HepG2 (cell line): ENCODE measurements around the gene U2AF2. TPM values are rescaled to one million over a fixed set of nuclear protein-coding genes. Genes with fewer than 3 reads are reported as not detected.

Source experiments
- ATAC-seq: fragments of 200-7000 bp; cut with Tn5 transposase; 3 replicates; pipeline ENCODE4 v1.9.1; 2020; ENCODE audit warnings: mild to moderate bottlenecking, moderate library complexity
- BruUV-seq: library from RNA; stranded (reverse); fragments of 400-500 nt; replicated peaks from 2 replicates; lab custom pipeline; 2021; lab: Mats Ljungman, UMichigan
- CTCF ChIA-PET: fragments of 300-600 bp; formaldehyde crosslinking; extraction: SDS; loops from one replicate; lab custom pipeline; 2021; ENCODE audit warnings: low total read pairs, inconsistent platforms, low intra/inter-chr PET ratio; lab: Yijun Ruan, JAX
- POLR2A ChIA-PET: fragments of 350-600 bp; sonication (Branson Sonifier 250); formaldehyde crosslinking; loops from one replicate; lab custom pipeline; 2020; ENCODE audit warnings: antibody characterized with exemption, inconsistent platforms; lab: Yijun Ruan, JAX
- DNase-seq: peaks from one replicate; pipeline ENCODE4 v3.0.0-alpha.2; 2015; ENCODE audit warnings: low spot score
- FAIRE-seq: peaks from 3 replicates; lab custom pipeline; 2011; peaks lifted over from hg19 to GRCh38; lab: Jason Lieb, UNC
- H2AFZ ChIP-seq: one replicate; pipeline ENCODE4 v1.6.1; 2011; ENCODE audit warnings: low read length, inconsistent platforms
- H3K27ac ChIP-seq: fragments of 300-600 bp; 3 replicates; pipeline ENCODE4 v1.8.0; 2011; ENCODE audit warnings: mixed run types, mild to moderate bottlenecking, mixed read lengths, low read length, inconsistent platforms; ENCODE audit not compliant: insufficient read depth; ENCODE audit errors: extremely low read length
- H3K27me3 ChIP-seq, 2 experiments: fragments of 200-600 bp in 1 of 2; 2 replicates in 1 of 2; 3 replicates in 1 of 2; pipeline versions ENCODE4 v1.6.0 to v1.8.0; 2011; ENCODE audit warnings: low read length in 2 of 2, mild to moderate bottlenecking in 2 of 2, moderate library complexity in 2 of 2, inconsistent platforms in 1 of 2; ENCODE audit not compliant: insufficient read depth in 2 of 2, control insufficient read depth in 1 of 2
- H3K36me3 ChIP-seq, 2 experiments: fragments of 200-600 bp in 1 of 2; replicated peaks in 1 of 2; 2 replicates in 1 of 2; 3 replicates in 1 of 2; pipeline versions ENCODE4 v1.5.1 to v1.8.0; 2011; ENCODE audit warnings: low read length in 2 of 2, inconsistent platforms in 1 of 2; ENCODE audit not compliant: insufficient read depth in 2 of 2, control insufficient read depth in 1 of 2
- H3K4me1 ChIP-seq: 2 replicates; pipeline ENCODE4 v1.5.1; 2012; ENCODE audit warnings: low read length, inconsistent platforms; ENCODE audit not compliant: insufficient read depth
- H3K4me2 ChIP-seq: 2 replicates; pipeline ENCODE4 v1.6.0; 2011; ENCODE audit warnings: low read depth, low read length, inconsistent platforms
- H3K4me3 ChIP-seq, 3 experiments: fragments of 200-600 bp in 1 of 3; sonication (generic), shearing (Covaris generic) in 1 of 3; replicated peaks in 1 of 3; 2 replicates each; pipeline ENCODE4 v1.5.1; 2011 to 2016; ENCODE audit warnings: low read length in 3 of 3, inconsistent platforms in 2 of 3, low read depth in 2 of 3, mild to moderate bottlenecking in 2 of 3, control low read depth in 1 of 3, mixed read lengths in 1 of 3; ENCODE audit not compliant: insufficient read depth in 1 of 3
- H3K79me2 ChIP-seq: one replicate; pipeline ENCODE4 v1.6.1; 2011; ENCODE audit warnings: low read length, inconsistent platforms; ENCODE audit not compliant: insufficient read depth
- H3K9ac ChIP-seq: 2 replicates; pipeline ENCODE4 v1.6.0; 2011; ENCODE audit warnings: mild to moderate bottlenecking, low read depth, low read length, inconsistent platforms; ENCODE audit not compliant: insufficient read depth
- H3K9me3 ChIP-seq: 2 replicates; pipeline ENCODE4 v1.5.1; 2012; ENCODE audit warnings: mild to moderate bottlenecking, low read length
- H4K20me1 ChIP-seq: 2 replicates; pipeline ENCODE4 v1.6.0; 2011; ENCODE audit warnings: inconsistent platforms, mild to moderate bottlenecking, low read length, moderate library complexity; ENCODE audit not compliant: insufficient read depth
- KDM5A ChIP-seq: fragments of 200-600 bp; sonication (generic); IDR thresholded peaks from 2 replicates; pipeline ENCODE4 v1.7.0; 2018; ENCODE audit warnings: antibody characterized with exemption, mild to moderate bottlenecking, low read length, borderline replicate concordance
- POLR2G ChIP-seq: fragments of 200-400 bp; formaldehyde crosslinking; IDR thresholded peaks from 2 replicates; pipeline ENCODE4 v1.6.1; 2018; ENCODE audit warnings: mild to moderate bottlenecking, low read depth, low read length, moderate library complexity
- SALL2 ChIP-seq: sonication (generic); formaldehyde crosslinking; IDR thresholded peaks from 2 replicates; pipeline ENCODE4 v1.8.1; 2023; ENCODE audit warnings: mild to moderate bottlenecking, missing genetic modification reagents, inconsistent platforms
- SAP130 ChIP-seq: IDR thresholded peaks from 2 replicates; pipeline ENCODE4 v1.6.1; 2016; ENCODE audit warnings: low read depth
- TRIM22 ChIP-seq: fragments of 450-650 bp; IDR thresholded peaks from 2 replicates; pipeline ENCODE4 v1.6.1; 2017
- ZFP37 ChIP-seq: sonication (generic); formaldehyde crosslinking; IDR thresholded peaks from 2 replicates; pipeline ENCODE4 v1.4.0; 2020; ENCODE audit warnings: missing genetic modification reagents, borderline replicate concordance
- ZNF124 ChIP-seq: sonication (generic); formaldehyde crosslinking; IDR thresholded peaks from 2 replicates; pipeline ENCODE4 v1.4.0; 2020; ENCODE audit warnings: missing genetic modification reagents
- ZNF205 ChIP-seq: IDR thresholded peaks from 2 replicates; pipeline ENCODE4 v1.6.1; 2018; ENCODE audit warnings: missing biosample characterization, missing genetic modification reagents
- ZNF264 ChIP-seq: sonication (generic); formaldehyde crosslinking; IDR thresholded peaks from 2 replicates; pipeline ENCODE4 v1.4.0; 2020; ENCODE audit warnings: missing genetic modification reagents
- ZNF407 ChIP-seq: sonication (generic); formaldehyde crosslinking; IDR thresholded peaks from one replicate; pipeline ENCODE4 v1.5.1; 2020; ENCODE audit warnings: mild to moderate bottlenecking, missing genetic modification reagents; ENCODE audit errors: not compliant biosample characterization
- ZNF660 ChIP-seq: sonication (generic); formaldehyde crosslinking; IDR thresholded peaks from 2 replicates; pipeline ENCODE4 v1.5.1; 2020; ENCODE audit warnings: mild to moderate bottlenecking, low read depth, missing genetic modification reagents, borderline replicate concordance
- ZNF703 ChIP-seq: sonication (generic); formaldehyde crosslinking; IDR thresholded peaks from 2 replicates; pipeline ENCODE4 v1.5.1; 2020; ENCODE audit warnings: missing genetic modification reagents, mild to moderate bottlenecking, moderate library complexity, borderline replicate concordance
- WGBS: methylation state at CpG from one replicate; pipeline ENCODE4 v1.1.6; 2017; ENCODE audit warnings: low lambda C conversion rate; 5-methylcytosine and 5-hydroxymethylcytosine counted together
- in situ Hi-C: cut with HindIII; loops from 2 replicates; pipeline ENCODE4 v1.10.0; 2017; ENCODE audit warnings: low pct_unique_long_range_greater_than_20kb; ENCODE audit not compliant: extremely low pct_ligation_motif_present
- intact Hi-C: fragments of 100-400 bp; cut with micrococcal nuclease; formaldehyde crosslinking; loops from one replicate; pipeline ENCODE4 v1.10.0; 2022; ENCODE audit not compliant: unreplicated experiment
- polyA plus RNA-seq, 8 experiments: library from polyadenylated mRNA; depleted of rRNA in 3 of 8; stranded (reverse) in 7 of 8; unstranded in 1 of 8; fragments of >200 nt; fragmentation: Illumina TruSeq in 4 of 8; extraction: Trizol in 4 of 8; gene quantifications; 2 replicates each; pipeline versions ENCODE4 v1.2.1 to v1.2.3, GENCODE V29; 2011 to 2016; ENCODE audit warnings: low read depth in 4 of 8, missing spikeins in 1 of 8, mixed read lengths in 1 of 8; ENCODE audit not compliant: insufficient read depth in 1 of 8
- total RNA-seq, 5 experiments: library from RNA; depleted of rRNA; stranded (reverse); fragments of >200 nt; fragmentation: Illumina TruSeq; extraction: Trizol; gene quantifications; 2 replicates each; pipeline ENCODE4 v1.2.3, GENCODE V29; 2016; ENCODE audit warnings: low read depth in 1 of 5
- TF ChIP-seq, protein P1 (sequence below): sonication (generic); formaldehyde crosslinking; IDR thresholded peaks from 2 replicates; pipeline ENCODE4 v1.4.0; 2020; ENCODE audit warnings: low read depth, mild to moderate bottlenecking, missing genetic modification reagents

U2AF2 gene
- total and polyA plus RNA-seq, 2 of the 13 experiments (the other 11 are each of a cell fraction or from before 2014, with no cell fraction given): 84.3 to 124 TPM

- DNase-seq (no peak), FAIRE-seq (no peak), ATAC-seq (peak; percentile 7)
- Histone ChIP-seq H3K36me3 (peaks cover 0 to 10% of the 10 kb centered on the region in 2 experiments; a peak in 2 of 5 replicates), H2AFZ (no peak overlapping the region), H4K20me1 (no peaks in the 10 kb centered on the region), H3K9ac (peak overlapping the region; percentile 84), H3K27me3 (no peaks in the 10 kb centered on the region; a peak in 1 of 5 replicates), H3K4me1 (peaks cover 55% of the 10 kb centered on the region), H3K4me2 (peak overlapping the region; percentile 96), H3K9me3 (no peaks in the 10 kb centered on the region), H3K27ac (peak overlapping the region; percentile 79), H3K4me3 (peak overlapping the region; percentile 92 to 96 (median 92)), H3K79me2 (peaks cover 41% of the 10 kb centered on the region)
- CTCF ChIA-PET: no interaction called here
- in situ Hi-C loops (no loop called here), intact Hi-C loops (no loop called here)
- POLR2A ChIA-PET: interaction anchor here (0.6 to 1.9 kb wide), 7 partner anchors 8 to 165 kb away, joined by 3 to 19 read pairs (median 8); partner anchors contain the start of genes FIZ1, U2AF2, ZNF628 and ZNF784
- WGBS: under 1% methylated on average over 25 of the region's 25 CpGs
- BruUV-seq: no TSS peak
- peak; percentile 27; the same call in 1 of the 2 replicates for TF ChIP-seq KDM5A
- no peak for TF ChIP-seq ZNF703 (CRISPR knock-in tag)
- 0 out of 2 replicates have a peak, but pooled peaks have one; percentile 60 for TF ChIP-seq ZNF264
- no peak for TF ChIP-seq ZNF124
- TF ChIP-seq ZNF205: no peak
- peak; percentile 0; the same call in 1 of the 2 replicates for TF ChIP-seq SAP130
- no peak for TF ChIP-seq ZNF660 (CRISPR knock-in tag)
- TF ChIP-seq TRIM22: no peak
- TF ChIP-seq, protein P1, sequence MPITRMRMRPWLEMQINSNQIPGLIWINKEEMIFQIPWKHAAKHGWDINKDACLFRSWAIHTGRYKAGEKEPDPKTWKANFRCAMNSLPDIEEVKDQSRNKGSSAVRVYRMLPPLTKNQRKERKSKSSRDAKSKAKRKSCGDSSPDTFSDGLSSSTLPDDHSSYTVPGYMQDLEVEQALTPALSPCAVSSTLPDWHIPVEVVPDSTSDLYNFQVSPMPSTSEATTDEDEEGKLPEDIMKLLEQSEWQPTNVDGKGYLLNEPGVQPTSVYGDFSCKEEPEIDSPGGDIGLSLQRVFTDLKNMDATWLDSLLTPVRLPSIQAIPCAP (CRISPR knock-in tag): no peak
- peak; percentile 63 for TF ChIP-seq POLR2G
- TF ChIP-seq SALL2 (CRISPR knock-in tag): 0 out of 2 replicates have a peak, but pooled peaks have one; percentile 35
- 0 out of 2 replicates have a peak, but pooled peaks have one; percentile 40 for TF ChIP-seq ZFP37
- TF ChIP-seq ZNF407: peak; percentile 11
Measured at GRCh38 chr19:55641426-55642152, 13.2 kb upstream of the U2AF2 start.
